Activated B cell treated with CpG ODN at 0.5 μM for 24 hours (primary cell): ENCODE data around the gene POP7. TPM values are rescaled to one million over a fixed set of nuclear protein-coding genes. Genes with fewer than 3 reads are reported as not detected.
A peak's percentile ranks its signal among the peaks of the same experiment; 100 is the strongest.

Experiments
- ATAC-seq: fragments of 200-7000 bp; cut with Tn5 transposase; one replicate; pipeline ENCODE4 v1.10.0; 2021; ENCODE audit warnings: low read depth, mild to moderate bottlenecking, moderate library complexity
- CTCF ChIA-PET: fragments of 350-600 bp; sonication (Branson Sonifier 250); formaldehyde crosslinking; loops from one replicate; lab custom pipeline; 2021; ENCODE audit warnings: antibody characterized with exemption; lab: Charles Lee
- POLR2A ChIA-PET: fragments of 350-600 bp; sonication (Branson Sonifier 250); formaldehyde crosslinking; loops from one replicate; lab custom pipeline; 2021; ENCODE audit warnings: antibody characterized with exemption; lab: Charles Lee
- DNase-seq: peaks from one replicate; pipeline ENCODE4 v3.0.0; 2022
- H3K27ac Mint-ChIP-seq: one replicate; pipeline ENCODE4 v1.8.0; 2020; ENCODE audit warnings: mixed read lengths
- H3K27me3 Mint-ChIP-seq: one replicate; pipeline ENCODE4 v1.8.0; 2021; ENCODE audit warnings: mixed read lengths
- H3K36me3 Mint-ChIP-seq: one replicate; pipeline ENCODE4 v1.8.0; 2021; ENCODE audit warnings: low read depth, mixed read lengths
- H3K4me1 Mint-ChIP-seq: one replicate; pipeline ENCODE4 v1.8.0; 2021; ENCODE audit warnings: mixed read lengths
- H3K4me3 Mint-ChIP-seq: one replicate; pipeline ENCODE4 v1.8.0; 2020; ENCODE audit warnings: mild to moderate bottlenecking, mixed read lengths
- H3K9me3 Mint-ChIP-seq: one replicate; pipeline ENCODE4 v1.8.0; 2020; ENCODE audit warnings: mixed read lengths
- CTCF ChIP-seq: fragments of 200-600 bp; IDR thresholded peaks from one replicate; pipeline ENCODE4 v1.8.0; 2022; ENCODE audit warnings: antibody characterized with exemption, mild to moderate bottlenecking
- intact Hi-C: fragments of 100-400 bp; cut with micrococcal nuclease; formaldehyde crosslinking; loops from one replicate; pipeline ENCODE4 v1.15.1; 2024
- total RNA-seq: library from RNA; stranded (reverse); gene quantifications from 2 replicates; pipeline ENCODE4 v1.2.3, GENCODE V29; 2022

The POP7 gene
- total RNA-seq, 1 donor from 2014 or later: 21.7 TPM

DNA sequence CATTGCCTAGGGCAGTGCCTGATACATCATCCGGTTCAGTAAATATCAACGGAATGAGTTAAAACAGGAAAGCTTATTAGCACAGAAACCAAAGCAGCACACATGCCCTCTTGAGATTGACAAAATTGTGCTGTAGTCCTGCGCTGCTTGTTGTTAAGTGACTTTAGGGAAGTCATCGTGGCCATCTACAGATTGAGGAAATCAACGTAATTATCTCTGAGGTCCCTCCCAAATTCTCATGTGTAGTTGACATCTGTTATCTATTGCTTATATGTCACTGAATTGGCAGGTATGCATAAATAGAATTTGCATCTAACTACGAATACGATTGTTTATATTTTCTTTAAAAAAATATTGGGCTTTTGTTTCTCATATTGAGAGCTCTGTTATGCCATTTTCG, 35.8 kb upstream of the POP7 start:
- no peak overlapping the region for H3K4me3 Mint-ChIP-seq
- H3K4me1 Mint-ChIP-seq: peaks cover 9% of the 10 kb centered on the region
- no peak for TF ChIP-seq CTCF
- intact Hi-C loops: loop anchor here (10.0 kb wide), 1 partner anchor 585 kb away; the partner anchor contains the start of genes COPS6 and ZNF3
- DNase-seq (no peak), ATAC-seq (no peak)
- peaks cover 6% of the 10 kb centered on the region for H3K36me3 Mint-ChIP-seq
- H3K27ac Mint-ChIP-seq: no peak overlapping the region
- ChIA-PET POLR2A (interaction anchor here (2.2 kb wide), 1 partner anchor 84 kb away, joined by 5 read pairs; the partner anchor contains the start of gene FBXO24), CTCF (interaction anchor here (0.6 kb wide), 1 partner anchor 201 kb away, joined by 3 read pairs; no protein-coding TSS in a partner anchor)
- peaks cover 3% of the 10 kb centered on the region for H3K27me3 Mint-ChIP-seq
- H3K9me3 Mint-ChIP-seq: no peaks in the 10 kb centered on the region

DNA sequence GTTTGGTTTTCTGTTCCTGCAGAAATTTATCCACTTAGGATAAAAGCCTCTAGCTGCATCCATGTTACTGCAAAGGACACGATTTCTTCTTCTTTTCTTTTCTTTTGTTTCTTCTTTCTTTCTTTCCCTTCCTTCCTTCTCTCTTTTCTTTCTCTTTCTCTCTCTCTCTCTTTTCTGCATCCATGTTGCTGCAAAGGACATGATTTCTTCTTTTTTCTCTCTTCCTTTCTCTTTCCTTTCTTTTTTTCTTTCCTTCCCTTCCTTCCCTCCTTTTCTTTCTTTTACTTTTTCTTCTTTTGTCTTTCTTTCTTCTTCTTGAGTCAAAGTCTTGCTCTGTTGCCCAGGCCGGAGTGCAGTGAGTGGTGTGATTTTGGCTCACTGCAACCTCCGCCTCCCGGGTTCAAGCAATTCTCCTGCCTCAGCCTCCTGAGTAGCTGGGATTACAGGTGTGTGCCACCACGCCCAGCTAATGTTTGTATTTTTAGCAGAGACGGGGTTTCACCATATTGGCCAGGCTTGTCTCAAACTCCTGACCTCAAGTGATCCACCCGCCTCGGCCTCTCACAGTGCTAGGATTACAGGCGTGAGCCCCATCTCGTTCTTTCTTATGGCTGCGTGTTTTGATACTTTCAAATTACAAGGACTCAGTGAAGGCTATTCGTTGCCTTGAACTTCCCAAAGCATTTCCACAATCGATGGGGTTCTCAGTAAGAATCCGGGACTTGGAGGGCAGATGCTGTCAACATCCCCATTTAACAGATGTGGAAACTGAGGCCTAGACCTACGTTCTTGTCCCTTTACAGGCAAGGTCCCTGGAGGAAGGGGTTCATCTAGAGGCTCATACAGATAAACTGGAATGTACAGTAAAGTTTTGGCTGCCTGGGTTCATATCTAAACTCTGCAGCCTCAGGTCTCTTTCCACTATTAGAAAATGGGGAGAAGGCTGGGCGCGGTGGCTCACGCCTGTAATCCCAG, 34.3 kb upstream of the POP7 start:
- Mint-ChIP-seq H3K36me3 (peaks cover 10% of the 10 kb centered on the region), H3K27me3 (no peaks in the 10 kb centered on the region), H3K4me1 (peaks cover 12% of the 10 kb centered on the region), H3K27ac (no peak overlapping the region), H3K9me3 (no peaks in the 10 kb centered on the region), H3K4me3 (no peak overlapping the region)
- POLR2A ChIA-PET: interaction anchor here (1.4 to 2.2 kb wide), 2 partner anchors 22 to 85 kb away, joined by 5 to 6 read pairs; partner anchors contain the start of genes FBXO24 and GIGYF1
- TF ChIP-seq CTCF: no peak
- DNase-seq (no peak), ATAC-seq (no peak)
- intact Hi-C loops: loop anchor here (2.0 to 10.0 kb wide), 2 partner anchors 193 to 587 kb away; partner anchors contain the start of genes COPS6, TSC22D4 and ZNF3
- CTCF ChIA-PET: no interaction called here

GRCh38 chr7:100673302-100673941, 32.5 kb upstream of the POP7 start, which contains the start of gene GNB2:
Gene GNB2 (plus strand): TSS chr7:100673740. CDS start chr7:100676266, 2,526 bp downstream.
- Mint-ChIP-seq H3K4me1 (peaks cover 11% of the 10 kb centered on the region), H3K36me3 (peaks cover 25% of the 10 kb centered on the region), H3K9me3 (no peaks in the 10 kb centered on the region), H3K27ac (peak within 1 kb of the TSS; percentile 95), H3K4me3 (peak within 1 kb of the TSS; percentile 97), H3K27me3 (no peaks in the 10 kb centered on the region)
- ChIA-PET CTCF (interaction anchor here (0.8 to 1.0 kb wide), 3 partner anchors 15 to 61 kb away, joined by 3 to 4 read pairs (median 3); partner anchors contain the start of gene MOSPD3), POLR2A (interaction anchor here (0.6 to 6.3 kb wide), 17 partner anchors 17 to 658 kb away, joined by 3 to 60 read pairs (median 5); partner anchors contain the start of genes FBXO24, GIGYF1, LRCH4 and MOSPD3)
- intact Hi-C loops: loop anchor here (1.0 to 10.0 kb wide), 11 partner anchors 22 to 589 kb away; partner anchors contain the start of genes COPS6, FBXO24, LRCH4 and MEPCE
- DNase-seq (peak; percentile 99), ATAC-seq (peak; percentile 67)
- TF ChIP-seq CTCF: no peak

GRCh38 chr7:100673942-100674410, 31.9 kb upstream of the POP7 start:
- intact Hi-C loops: loop anchor here (1.0 to 10.0 kb wide), 11 partner anchors 21 to 589 kb away; partner anchors contain the start of genes COPS6, FBXO24, LRCH4 and MEPCE
- peak overlapping the region; percentile 95 for H3K27ac Mint-ChIP-seq
- peak overlapping the region; percentile 97 for H3K4me3 Mint-ChIP-seq
- POLR2A ChIA-PET: interaction anchor here (0.6 to 6.3 kb wide), 8 partner anchors 9 to 276 kb away, joined by 4 to 60 read pairs (median 6); partner anchors contain the start of genes FBXO24, GIGYF1, LRCH4 and MOSPD3
- peaks cover 27% of the 10 kb centered on the region for H3K36me3 Mint-ChIP-seq
- no peaks in the 10 kb centered on the region for H3K9me3 Mint-ChIP-seq
- ATAC-seq (no peak), DNase-seq (no peak)
- peaks cover 11% of the 10 kb centered on the region for H3K4me1 Mint-ChIP-seq
- CTCF ChIA-PET: interaction anchor here (1.1 kb wide), 1 partner anchor 32 kb away, joined by 3 read pairs; the partner anchor contains the start of gene POP7
- TF ChIP-seq CTCF: no peak
- H3K27me3 Mint-ChIP-seq: no peaks in the 10 kb centered on the region
